Chondrocyte (in vitro differentiated cells): ENCODE measurements around the gene AKAP8L. TPM values are rescaled to one million over a fixed set of nuclear protein-coding genes. Genes with fewer than 3 reads are reported as not detected.

ENCODE experiments used
- DNase-seq: peaks from one replicate; pipeline ENCODE4 v3.0.0; 2021; ENCODE audit warnings: mixed read lengths, low spot score
- H3K27ac Mint-ChIP-seq: one replicate; pipeline ENCODE4 v1.8.0; 2021; ENCODE audit warnings: mild to moderate bottlenecking, moderate library complexity, mixed read lengths; ENCODE audit not compliant: unreplicated experiment
- H3K27me3 Mint-ChIP-seq: 2 replicates; pipeline ENCODE4 v1.8.0; 2021; ENCODE audit warnings: low read depth, mixed read lengths
- H3K36me3 Mint-ChIP-seq: 2 replicates; pipeline ENCODE4 v1.8.0; 2021; ENCODE audit warnings: low read depth, mixed read lengths
- H3K4me1 Mint-ChIP-seq: 2 replicates; pipeline ENCODE4 v1.8.0; 2021; ENCODE audit warnings: low read depth, mild to moderate bottlenecking, mixed read lengths
- H3K4me3 Mint-ChIP-seq: one replicate; pipeline ENCODE4 v1.8.0; 2021; ENCODE audit warnings: mild to moderate bottlenecking, moderate library complexity, mixed read lengths; ENCODE audit not compliant: unreplicated experiment
- H3K9me3 Mint-ChIP-seq: 2 replicates; pipeline ENCODE4 v1.8.0; 2021; ENCODE audit warnings: low read depth, mixed read lengths
- total RNA-seq: library from RNA; stranded (reverse); gene quantifications from 3 replicates; pipeline ENCODE4 v1.2.1, GENCODE V29; 2021
- TF ChIP-seq, protein P1 (sequence below): fragments of 200-600 bp; sonication (generic); IDR thresholded peaks from 2 replicates; pipeline ENCODE4 v1.5.0; 2021; ENCODE audit warnings: antibody characterized with exemption, mild to moderate bottlenecking, moderate library complexity

The AKAP8L gene
- total RNA-seq, 1 donor from 2014 or later, result 76.0 TPM

DNA sequence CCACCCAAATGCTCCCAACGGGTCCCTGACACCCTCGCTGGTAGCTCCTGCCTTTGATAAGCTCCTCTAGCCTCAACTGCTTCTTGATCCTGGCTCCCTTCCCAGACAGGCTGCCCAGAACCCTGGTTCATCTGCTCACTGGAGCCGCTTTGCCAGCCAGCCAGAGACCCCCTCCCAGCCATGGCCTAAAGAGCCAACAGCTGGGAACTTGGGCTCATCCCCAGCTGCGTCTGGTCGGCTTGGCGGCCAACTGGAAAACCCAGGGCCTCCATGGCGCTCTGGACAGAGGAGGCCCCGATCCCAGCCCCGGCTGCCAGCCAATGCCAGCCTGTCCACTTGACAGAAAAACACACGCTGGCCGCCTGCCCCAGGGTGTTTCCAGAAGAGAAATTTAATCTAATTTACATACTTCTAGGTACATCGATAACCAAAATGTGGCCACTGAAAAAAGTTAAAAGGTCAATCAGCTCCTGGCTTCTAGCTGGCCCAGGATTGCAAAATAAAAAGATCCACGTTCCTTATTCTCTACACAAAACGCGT lies 3.0 kb upstream of the AKAP8L start:
- H3K27ac Mint-ChIP-seq, result no peak overlapping the region
- DNase-seq, result no peak

DNA sequence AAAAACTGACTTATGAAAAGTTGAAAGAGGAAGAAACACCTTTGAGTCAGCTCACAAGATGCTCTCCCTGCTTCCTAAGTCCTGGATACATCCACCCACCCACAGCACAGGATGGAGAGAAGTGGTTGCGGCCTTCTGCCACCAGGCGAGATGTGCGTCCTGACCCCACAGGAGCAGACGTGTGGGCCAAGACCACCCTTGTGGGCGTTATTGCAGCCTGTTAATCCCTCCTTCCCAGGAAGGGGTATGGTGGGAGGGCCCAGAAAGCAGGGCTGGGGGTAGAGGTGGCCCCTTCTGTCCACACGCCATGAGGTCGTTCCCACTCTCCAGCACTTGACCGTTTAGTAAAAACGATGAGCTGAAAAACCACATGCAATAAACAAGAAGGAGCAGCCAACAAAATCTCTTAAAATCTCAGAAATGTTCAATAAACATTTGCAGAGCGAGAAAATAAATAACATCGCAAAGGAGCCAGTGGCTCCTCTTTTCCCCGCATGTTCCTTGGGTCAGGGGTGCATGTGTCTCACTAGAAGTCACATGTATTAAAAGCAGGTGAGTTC lies 2.4 kb upstream of the AKAP8L start:
- DNase-seq, result no peak
- Mint-ChIP-seq H3K4me1 (peaks cover 25% of the 10 kb centered on the region), H3K27me3 (no peaks in the 10 kb centered on the region), H3K9me3 (no peaks in the 10 kb centered on the region), H3K36me3 (peaks cover 18% of the 10 kb centered on the region), H3K4me3 (no peak overlapping the region), H3K27ac (no peak overlapping the region)
- TF ChIP-seq, protein P1, sequence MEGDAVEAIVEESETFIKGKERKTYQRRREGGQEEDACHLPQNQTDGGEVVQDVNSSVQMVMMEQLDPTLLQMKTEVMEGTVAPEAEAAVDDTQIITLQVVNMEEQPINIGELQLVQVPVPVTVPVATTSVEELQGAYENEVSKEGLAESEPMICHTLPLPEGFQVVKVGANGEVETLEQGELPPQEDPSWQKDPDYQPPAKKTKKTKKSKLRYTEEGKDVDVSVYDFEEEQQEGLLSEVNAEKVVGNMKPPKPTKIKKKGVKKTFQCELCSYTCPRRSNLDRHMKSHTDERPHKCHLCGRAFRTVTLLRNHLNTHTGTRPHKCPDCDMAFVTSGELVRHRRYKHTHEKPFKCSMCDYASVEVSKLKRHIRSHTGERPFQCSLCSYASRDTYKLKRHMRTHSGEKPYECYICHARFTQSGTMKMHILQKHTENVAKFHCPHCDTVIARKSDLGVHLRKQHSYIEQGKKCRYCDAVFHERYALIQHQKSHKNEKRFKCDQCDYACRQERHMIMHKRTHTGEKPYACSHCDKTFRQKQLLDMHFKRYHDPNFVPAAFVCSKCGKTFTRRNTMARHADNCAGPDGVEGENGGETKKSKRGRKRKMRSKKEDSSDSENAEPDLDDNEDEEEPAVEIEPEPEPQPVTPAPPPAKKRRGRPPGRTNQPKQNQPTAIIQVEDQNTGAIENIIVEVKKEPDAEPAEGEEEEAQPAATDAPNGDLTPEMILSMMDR, result no peak

More for the DNA sequence above, 3.0 kb upstream of the AKAP8L start:
- Mint-ChIP-seq H3K27me3 (no peaks in the 10 kb centered on the region), H3K36me3 (peaks cover 20% of the 10 kb centered on the region), H3K4me1 (peaks cover 19% of the 10 kb centered on the region), H3K9me3 (no peaks in the 10 kb centered on the region), H3K4me3 (no peak overlapping the region)
- TF ChIP-seq, protein P1, result no peak

DNA sequence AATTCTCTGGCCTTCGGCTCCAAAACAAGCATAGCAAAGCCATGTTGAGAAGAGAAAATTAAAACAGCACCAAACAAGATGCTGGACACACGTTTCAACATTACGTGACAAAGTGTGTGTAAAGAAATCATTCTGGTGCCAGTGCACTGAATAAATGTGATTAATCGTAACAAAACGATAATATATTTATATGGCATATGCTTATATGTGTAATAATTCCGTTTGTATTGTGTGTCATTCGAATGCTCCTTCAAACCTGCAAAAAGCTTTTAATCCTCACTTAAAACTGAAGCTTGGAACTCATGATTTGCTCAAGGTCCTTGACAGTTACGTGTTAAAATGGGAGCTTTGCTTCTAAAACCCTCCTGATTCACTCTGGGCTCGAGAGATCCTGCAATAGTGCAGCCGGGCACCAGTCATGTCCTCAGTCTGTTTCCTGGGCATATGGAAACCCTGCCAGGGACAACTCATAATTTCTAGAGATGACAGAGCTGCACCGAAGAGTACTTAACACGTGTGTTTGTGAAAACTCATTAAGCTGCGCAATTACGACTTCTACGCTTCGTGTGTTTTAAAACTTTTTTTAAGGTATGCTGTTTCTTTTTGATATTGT lies 731 bp upstream of the AKAP8L start:
- peaks cover 36% of the 10 kb centered on the region for H3K4me1 Mint-ChIP-seq
- peaks cover 16% of the 10 kb centered on the region for H3K36me3 Mint-ChIP-seq
- no peaks in the 10 kb centered on the region for H3K27me3 Mint-ChIP-seq
- DNase-seq, result no peak
- H3K9me3 Mint-ChIP-seq, result no peaks in the 10 kb centered on the region
- H3K27ac Mint-ChIP-seq, result peak overlapping the region; percentile 88
- peak overlapping the region; percentile 87 for H3K4me3 Mint-ChIP-seq
- TF ChIP-seq, protein P1, result peak; percentile 48

DNA sequence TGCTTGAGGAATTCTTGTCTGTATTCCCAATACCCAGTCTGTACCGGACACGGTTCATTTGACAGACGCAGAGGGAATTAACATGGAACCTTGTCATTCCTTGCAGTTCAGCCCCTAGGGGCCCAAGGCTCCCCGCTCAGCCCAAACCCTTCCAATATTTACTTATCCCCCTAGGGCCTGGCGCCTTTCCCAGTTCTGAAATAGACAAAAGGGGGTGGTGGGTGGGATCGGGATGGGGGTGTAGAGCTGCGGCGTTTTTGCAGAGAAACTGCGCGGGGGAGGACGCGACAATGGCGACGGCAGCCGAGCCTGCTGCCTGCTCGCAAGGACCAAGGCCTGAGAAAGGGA lies 583 bp downstream of the AKAP8L start:
- Mint-ChIP-seq H3K27me3 (no peaks in the 10 kb centered on the region), H3K9me3 (no peaks in the 10 kb centered on the region), H3K27ac (peak overlapping the region; percentile 99), H3K36me3 (peaks cover 10% of the 10 kb centered on the region), H3K4me3 (peak overlapping the region; percentile 87), H3K4me1 (peaks cover 42% of the 10 kb centered on the region)
- no peak for DNase-seq
- TF ChIP-seq, protein P1, result peak; percentile 17

DNA sequence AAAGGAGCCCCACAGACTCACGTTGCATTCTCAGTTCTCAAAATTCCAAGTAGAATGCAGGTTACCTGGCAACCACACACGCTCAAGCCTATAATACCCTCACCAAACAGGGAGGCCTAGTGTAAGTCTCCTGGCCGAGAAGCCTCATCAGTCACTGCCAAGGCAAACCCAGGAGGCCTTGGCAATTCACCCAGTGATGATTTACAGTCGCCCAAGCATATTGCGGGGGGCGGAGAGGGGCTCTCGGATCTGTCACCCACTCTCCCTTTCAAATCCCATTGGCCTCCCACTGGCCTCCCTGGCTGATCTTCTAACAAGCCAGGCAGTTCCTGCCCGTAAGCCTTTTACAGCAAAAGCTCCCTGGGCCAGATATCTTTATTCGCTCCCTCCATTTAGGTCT lies 1.1 kb downstream of the AKAP8L start:
- TF ChIP-seq, protein P1, result no peak
- peaks cover 7% of the 10 kb centered on the region for H3K36me3 Mint-ChIP-seq
- H3K27me3 Mint-ChIP-seq, result no peaks in the 10 kb centered on the region
- H3K4me3 Mint-ChIP-seq, result peak overlapping the region; percentile 87
- H3K9me3 Mint-ChIP-seq, result no peaks in the 10 kb centered on the region
- DNase-seq, result no peak
- H3K27ac Mint-ChIP-seq, result peak overlapping the region; percentile 99
- peaks cover 47% of the 10 kb centered on the region for H3K4me1 Mint-ChIP-seq
